Sigmoid colon (tissue), 3 donors: ENCODE measurements around the gene STXBP5.

Experiments
- CTCF ChIP-seq, 4 experiments: fragments of 450-650 bp in 3 of 4; fragments of 200-600 bp in 1 of 4; IDR thresholded peaks; one replicate each; pipeline ENCODE4 v1.5.1; 2016 to 2019; ENCODE audit warnings: antibody characterized with exemption in 4 of 4, mild to moderate bottlenecking in 3 of 4, moderate library complexity in 2 of 4
- POLR2A ChIP-seq, 2 donors: fragments of 450-650 bp; IDR thresholded peaks; one replicate each; pipeline ENCODE4 v1.6.1; 2016; ENCODE audit warnings: antibody characterized with exemption in 2 of 2, mild to moderate bottlenecking in 2 of 2, moderate library complexity in 2 of 2

DNA sequence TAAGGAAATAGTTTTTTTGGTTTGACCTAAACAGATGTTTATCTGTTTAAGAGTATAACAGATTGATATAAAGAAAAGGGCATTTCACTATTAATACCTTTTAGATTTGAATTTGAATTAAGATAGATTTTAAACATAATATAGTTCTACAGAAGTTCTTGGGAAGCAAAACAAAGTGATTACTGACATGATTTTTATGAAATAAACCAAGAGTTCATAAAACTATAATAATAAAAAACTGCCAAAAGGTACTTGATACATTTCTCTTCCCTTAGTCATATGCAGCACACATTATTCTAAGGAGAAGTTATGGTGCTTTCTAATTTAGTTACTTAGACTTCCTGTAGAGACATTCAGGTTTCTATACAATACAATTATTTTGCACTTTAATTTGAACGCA is 9.6 kb downstream of the STXBP5 start:
- no peak for TF ChIP-seq CTCF (IDR thresholded peaks at IDR 0.05)
- TF ChIP-seq POLR2A (IDR thresholded peaks at IDR 0.05), result no peak
